GM12873 (cell line): ENCODE measurements around the gene OR5C1.

Source experiments
- CTCF ChIP-seq: IDR thresholded peaks from 2 replicates; pipeline ENCODE4 v1.5.1; 2012; ENCODE audit warnings: low read depth, mild to moderate bottlenecking, moderate library complexity, low read length, control low read depth; ENCODE audit not compliant: insufficient read depth; ENCODE audit errors: missing control alignments

The OR5C1 gene

GRCh38 chr9:122780026-122780425 lies 8.7 kb upstream of the OR5C1 start:
- TF ChIP-seq CTCF, result no peak

GRCh38 chr9:122781671-122782070 lies 7.1 kb upstream of the OR5C1 start:
- no peak for TF ChIP-seq CTCF

- TF ChIP-seq CTCF, result no peak
These were observed 3.5 kb upstream of the OR5C1 start for GRCh38 chr9:122785269-122785668.

GRCh38 chr9:122786338-122786737 lies 2.4 kb upstream of the OR5C1 start:
- no peak for TF ChIP-seq CTCF

- no peak for TF ChIP-seq CTCF
These were observed 718 bp downstream of the OR5C1 start for GRCh38 chr9:122789256-122790046.

- no peak for TF ChIP-seq CTCF
These were observed 3.3 kb downstream of the OR5C1 start for GRCh38 chr9:122791872-122792669.

- TF ChIP-seq CTCF, result no peak
These were observed 8.8 kb downstream of the OR5C1 start for GRCh38 chr9:122797316-122798063.
